T47D (cell line): Measurements from ENCODE around the gene SPEG.

Experiments
- DNase-seq, 2 experiments: peaks; one replicate each; pipeline versions ENCODE4 v3.0.0 to v3.0.0-alpha.2; 2011 to 2012; ENCODE audit warnings: low read depth in 1 of 2, low spot score in 1 of 2
- JUND ChIP-seq: IDR thresholded peaks from 2 replicates; pipeline ENCODE4 v1.6.1; 2012; ENCODE audit warnings: low read depth
- in situ Hi-C: cut with HindIII; loops from 2 replicates; pipeline ENCODE4 v1.10.0; 2016; ENCODE audit warnings: low sequenced_read_pairs, low pct_unique_long_range_greater_than_20kb

Gene SPEG

DNA sequence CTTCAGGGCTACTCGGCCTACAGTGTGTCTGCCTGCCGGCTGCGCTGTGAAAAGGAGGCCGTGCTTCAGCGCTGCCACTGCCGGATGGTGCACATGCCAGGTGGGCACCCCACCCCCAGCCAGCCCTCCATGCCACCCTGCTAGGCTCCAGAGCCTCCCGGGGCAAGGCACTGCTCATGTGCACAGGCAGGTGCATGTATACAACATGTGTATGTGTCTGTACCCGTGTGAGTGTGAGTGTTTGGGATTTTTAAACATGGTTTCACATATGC, 97.7 kb downstream of the SPEG start:
- DNase-seq, result no peak
- in situ Hi-C loops, result no loop called here

DNA sequence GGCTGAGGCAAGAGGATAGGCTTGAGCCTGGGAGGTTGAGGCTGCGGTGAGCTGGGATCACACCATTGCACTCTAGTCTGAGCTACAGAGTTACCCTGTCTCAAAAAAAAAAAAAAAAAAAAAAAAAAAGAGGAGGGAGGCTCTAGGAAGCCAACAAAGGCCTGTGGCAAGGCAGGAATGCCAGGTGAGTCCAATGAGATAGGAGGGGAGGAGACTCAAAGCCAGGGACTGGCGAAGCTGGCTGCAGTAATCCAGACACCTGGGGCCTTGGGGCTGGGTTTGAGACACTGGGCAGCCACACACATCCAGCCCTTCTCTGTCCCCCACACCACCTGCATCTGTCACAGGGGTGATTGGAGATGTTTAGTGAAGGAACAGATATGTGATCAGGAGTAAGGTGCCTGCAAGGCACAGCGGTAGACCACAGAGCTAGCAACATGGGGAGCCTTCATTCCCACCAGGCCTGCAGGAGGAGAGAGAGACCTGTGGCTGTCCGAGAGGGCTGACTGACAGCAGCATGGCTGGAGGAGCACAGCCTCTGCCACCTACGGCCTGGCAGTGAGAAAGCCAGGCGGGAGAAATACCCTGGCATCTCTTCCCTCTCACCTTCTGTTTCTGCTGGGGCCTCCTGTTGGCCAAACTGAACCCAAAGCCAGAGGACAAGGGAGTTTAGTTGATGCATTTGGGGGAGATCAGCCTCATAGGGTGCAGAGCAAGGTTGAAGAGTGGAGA, 99.5 kb downstream of the SPEG start:
- DNase-seq, result peak; percentile 52 to 63
- no peak for TF ChIP-seq JUND
- in situ Hi-C loops, result no loop called here

More for the DNA sequence above, 97.7 kb downstream of the SPEG start:
- no peak for TF ChIP-seq JUND

DNA sequence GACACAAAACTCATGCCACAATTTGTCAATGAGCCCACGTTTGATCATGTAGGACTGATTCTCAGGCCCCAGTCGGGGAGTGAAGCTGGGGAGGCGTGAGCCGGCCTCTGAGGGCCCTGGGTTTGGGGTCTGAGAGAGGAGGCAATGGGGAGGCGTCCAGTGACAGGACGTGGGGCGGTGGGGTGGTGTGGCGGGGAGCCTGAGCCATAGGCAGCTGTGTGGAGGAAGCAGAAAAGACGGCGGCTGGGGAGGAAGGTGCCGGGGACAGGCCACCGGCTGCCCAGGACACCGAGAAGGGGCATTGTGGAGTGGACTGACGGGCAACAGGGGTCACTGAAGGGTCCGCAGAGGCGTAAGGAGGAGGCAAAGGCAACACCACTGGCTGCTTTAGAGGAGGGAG, 101.8 kb downstream of the SPEG start:
- in situ Hi-C loops, result no loop called here
- DNase-seq, result no peak
- TF ChIP-seq JUND, result no peak

DNA sequence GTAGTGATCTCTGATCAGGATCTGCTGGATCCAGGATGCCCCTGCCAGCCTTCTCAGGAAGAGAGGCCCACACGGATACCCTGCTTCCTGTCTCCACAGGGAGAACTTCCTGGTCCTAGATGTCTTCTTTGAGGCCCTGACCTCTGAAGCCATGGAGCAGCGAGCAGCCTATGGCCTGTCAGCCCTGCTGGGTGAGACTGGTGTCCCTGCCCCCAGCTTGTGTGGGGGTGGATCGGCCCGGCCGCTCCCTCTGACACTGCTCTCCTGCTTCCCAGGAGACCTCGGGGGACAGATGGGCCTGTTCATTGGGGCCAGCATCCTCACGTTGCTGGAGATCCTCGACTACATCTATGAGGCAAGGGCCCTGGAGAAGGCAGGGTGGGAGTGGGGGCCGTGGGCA, 102.3 kb downstream of the SPEG start:
- DNase-seq, result no peak
- in situ Hi-C loops, result no loop called here
- TF ChIP-seq JUND, result no peak

DNA sequence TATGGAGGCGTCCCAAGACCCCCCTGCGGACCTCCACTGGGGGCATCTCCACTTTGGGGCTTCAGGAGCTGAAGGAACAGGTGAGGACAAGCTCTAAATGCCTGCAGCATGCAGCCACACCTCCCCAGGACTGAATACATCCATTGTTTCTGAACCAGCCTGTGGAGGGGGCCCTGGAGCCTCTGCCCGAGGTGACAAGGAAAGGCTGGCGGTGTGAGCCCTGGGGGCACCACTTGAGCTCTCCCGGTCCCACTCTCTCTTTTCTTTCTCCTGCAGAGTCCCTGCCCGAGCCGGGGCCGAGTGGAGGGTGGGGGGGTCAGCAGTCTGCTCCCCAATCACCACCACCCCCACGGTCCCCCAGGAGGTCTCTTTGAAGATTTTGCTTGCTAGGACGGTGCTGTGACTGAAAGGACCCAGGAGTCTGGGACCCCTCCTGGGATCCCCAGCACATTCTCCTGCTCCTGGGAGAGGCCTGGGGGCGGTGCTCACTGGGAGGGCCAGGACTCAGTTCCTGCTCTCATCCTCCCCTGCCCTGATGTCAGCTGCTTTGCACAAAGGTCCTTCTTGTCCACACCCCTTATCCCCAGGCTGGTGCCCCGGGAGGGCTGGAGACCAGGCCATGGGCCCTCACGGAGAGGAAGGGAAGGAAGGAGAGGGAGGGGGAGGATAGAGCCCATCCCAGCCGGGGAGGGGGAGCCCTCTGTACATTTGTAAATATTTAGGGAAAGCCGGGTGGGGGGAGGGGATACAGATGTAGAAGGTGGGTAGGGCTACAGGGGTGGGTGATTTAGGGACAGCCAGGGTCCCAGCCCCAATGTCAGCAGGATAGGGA, 103.2 kb downstream of the SPEG start:
- in situ Hi-C loops, result no loop called here
- TF ChIP-seq JUND, result no peak
- no peak for DNase-seq

DNA sequence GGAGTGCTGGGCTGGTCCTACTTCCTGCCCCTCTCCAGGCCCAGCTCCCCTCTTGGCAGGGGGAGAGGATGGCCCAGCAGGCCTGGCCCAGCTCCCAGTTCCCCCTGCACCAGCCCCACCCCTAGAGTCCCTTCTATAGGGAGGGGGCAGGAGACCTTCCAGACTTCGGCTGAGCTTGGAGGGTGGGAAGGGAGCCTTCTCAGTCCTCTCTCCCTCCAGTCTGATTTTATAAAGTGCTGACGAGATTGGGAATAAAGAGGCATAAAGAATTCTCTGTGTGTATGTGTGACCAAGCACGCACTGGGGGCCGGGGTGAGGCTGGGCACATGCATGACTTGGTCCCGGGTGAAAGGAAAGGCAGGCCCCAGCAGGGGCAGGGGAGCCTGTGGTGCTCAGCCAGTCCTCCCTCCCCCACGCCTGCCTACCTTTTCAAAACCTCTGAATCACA, 103.9 kb downstream of the SPEG start:
- in situ Hi-C loops, result no loop called here
- TF ChIP-seq JUND, result no peak
- DNase-seq, result no peak

DNA sequence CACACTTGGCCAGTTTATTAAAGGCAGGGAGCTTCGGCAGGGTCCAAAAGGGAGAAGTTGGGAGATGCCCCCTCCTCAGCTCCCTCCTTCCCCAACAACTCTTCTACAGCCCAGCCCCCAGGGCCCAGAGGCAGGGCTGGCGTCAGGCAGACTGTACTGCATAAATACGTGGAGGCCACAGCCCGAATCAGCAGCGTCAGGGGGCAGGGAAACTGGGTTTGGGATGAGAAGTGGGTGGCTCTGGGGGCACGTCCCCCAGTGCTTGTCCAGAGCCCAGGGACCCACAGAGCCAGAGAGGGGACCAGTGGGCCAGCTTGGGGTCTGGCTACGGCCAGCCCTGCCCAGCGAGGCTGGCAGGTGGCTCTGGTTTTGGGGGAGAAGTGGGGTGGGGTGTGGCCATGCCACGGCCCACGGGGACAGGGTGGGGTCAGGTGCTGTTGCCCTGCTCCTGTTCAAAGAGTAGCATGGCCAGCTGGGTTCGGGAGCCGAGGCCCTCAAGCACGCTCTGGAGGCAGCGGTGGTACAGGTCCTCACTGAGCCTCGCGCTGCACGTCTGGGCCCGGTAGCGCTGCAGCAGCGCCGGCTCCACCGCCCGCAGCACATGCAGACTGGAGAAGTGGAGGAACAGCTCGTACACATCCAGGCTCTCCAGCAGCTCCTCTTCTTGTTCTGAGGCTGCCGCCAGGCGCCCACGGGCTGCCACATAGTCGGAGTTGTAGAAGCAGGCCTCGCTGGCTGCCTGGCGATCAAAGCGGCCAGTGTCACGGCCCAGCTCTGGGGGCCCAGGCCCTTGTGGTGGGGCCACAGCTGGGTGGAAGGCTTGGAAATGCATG, 104.5 kb downstream of the SPEG start:
- in situ Hi-C loops, result no loop called here
- no peak for TF ChIP-seq JUND
- no peak for DNase-seq

DNA sequence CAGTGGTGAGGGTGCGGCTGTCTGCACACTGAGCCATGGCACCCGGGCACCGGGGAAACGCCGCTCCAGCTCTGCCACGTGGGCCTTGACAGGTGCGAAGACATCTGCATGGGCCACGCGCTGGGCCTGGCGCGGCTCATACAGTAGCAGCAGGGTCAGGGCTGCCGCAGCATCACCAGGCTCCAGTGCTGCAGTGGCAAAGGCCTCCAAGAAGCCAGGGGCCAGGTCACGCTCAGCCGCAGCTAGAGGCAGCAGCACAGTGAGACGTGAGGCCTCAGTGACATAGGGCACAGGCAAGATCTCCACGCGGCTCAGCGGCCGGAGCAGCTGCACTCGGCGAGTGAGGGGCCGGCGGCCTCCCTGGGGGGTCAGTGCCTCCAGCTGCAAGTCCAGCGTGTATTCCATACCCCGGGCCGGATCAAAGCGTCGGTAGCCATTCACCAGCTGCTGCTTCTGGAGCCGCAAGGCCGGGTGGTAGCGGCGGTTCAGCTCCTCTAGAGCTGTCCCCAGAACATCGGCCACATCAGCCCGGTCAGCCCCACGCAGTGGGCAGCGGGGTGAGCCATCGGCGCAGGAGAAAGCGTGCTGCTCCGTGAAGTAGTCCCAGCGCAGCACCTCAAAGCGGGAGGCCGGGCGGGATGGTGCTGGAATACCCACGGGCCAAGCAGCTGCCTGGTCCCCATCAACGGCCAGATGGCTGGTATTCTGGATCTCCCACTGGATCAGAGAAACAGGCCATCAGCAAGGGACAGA, 105.5 kb downstream of the SPEG start:
- in situ Hi-C loops, result no loop called here
- DNase-seq, result no peak
- no peak for TF ChIP-seq JUND

DNA sequence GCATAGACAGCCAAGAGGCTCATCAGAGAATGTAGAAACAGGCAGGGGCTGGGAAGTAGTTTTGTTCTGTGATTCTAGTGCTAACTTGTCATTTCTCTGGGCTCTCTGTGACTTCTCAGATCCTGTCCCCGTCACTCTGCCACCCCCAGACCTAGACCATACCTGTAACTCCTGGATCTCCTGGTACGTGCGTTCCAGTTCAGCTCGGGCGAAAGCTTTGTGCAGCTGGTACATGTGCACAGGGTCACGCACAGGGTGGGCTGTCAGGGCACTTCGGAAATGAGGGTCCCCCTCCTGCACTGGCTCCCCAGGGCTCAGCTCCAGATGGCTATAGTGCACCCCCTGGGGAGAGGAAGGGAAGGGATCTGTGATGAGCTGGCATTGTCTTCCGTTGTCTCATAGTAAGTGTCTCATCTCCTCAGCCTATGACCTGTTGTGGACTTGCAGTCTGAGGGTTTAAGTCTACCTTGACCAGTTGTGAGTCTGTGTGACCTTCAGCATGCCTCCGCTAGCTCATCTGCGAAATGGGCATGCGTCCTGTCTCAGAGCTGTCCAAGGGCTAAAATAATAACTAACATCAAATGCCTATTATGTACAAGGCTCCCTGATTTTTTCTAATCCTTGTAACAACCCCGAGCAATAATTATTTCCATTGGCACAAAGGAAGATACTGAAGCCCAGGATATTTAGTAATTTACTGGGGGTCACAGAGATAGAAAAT, 106.3 kb downstream of the SPEG start:
- DNase-seq, result no peak
- in situ Hi-C loops, result no loop called here

DNA sequence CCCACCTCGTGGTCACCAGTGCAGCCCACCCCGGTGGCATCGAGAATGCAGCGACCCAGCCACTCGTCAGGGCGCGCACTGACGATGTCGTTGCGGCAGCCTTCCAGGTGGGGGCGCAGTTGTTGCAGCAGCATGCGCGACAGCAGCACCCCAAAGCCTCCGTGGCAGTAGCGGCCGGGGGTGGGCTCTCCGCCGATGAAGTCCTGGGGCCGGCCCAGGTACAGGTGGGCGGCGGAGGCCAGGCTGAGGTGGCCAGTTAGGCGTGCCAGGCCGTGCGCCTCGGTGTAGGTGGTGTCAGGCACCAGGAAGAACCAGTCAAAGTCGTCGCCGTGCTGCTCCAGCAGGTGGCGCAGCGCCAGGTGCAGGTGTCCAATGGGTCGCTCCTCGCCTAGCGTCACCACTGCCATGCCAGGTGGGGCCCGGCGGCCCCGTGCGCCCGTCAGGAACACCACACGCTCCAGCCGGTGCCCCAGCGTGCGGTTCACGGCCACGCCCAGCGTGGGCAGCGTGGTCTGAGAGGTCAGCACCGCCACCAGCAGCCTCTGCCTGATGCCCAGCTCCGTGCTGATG, 107.1 kb downstream of the SPEG start:
- TF ChIP-seq JUND, result no peak
- in situ Hi-C loops, result no loop called here
- peak; percentile 85 to 89 for DNase-seq

More for the DNA sequence above, 106.3 kb downstream of the SPEG start:
- no peak for TF ChIP-seq JUND

DNA sequence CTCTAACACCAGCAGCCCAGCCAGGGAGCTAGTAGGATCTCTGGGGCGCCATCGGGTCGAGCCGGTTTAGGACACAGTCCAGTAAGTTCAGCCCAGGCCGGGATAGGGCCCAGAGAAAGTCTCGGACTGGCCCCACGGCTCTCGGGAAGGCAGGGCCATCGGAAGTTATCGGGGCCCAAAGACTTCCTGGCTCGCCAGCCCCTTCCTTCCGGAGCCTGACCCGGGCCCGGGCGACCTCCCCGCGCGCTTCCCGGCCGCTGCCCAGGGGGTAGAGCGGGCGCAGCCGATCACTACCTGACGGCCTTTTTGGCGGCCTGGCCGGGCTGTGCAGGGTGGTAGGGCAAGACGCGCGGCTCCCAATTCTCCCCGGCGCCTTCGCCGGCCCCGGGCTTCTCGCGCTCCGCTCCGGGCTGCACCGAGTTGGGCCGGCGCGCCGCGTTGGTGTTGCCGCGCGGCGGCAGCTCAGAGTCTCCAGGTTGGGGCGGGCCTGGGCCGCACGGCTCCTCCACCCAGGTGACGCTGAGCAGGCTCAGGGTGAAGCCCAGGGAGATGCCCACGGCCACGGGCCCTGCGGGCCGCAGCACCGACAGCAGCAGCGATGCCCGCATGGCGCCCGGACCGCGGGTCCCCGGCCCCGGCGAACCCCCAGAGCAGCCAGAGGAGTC, 108.4 kb downstream of the SPEG start:
- in situ Hi-C loops, result no loop called here
- peak; percentile 28 to 41 for DNase-seq
- no peak for TF ChIP-seq JUND
